Hematopoietic multipotent progenitor cell treated with erythropoietin and hydrocortisone succinate and interleukin-3 and kit ligand, for 17 days (in vitro differentiated cells): Measurements from ENCODE around the gene RNF167.

Experiments used
- DNase-seq: peaks from one replicate; pipeline ENCODE4 v3.0.0-alpha.2; 2015; ENCODE audit warnings: low spot score

RNF167 gene

DNA sequence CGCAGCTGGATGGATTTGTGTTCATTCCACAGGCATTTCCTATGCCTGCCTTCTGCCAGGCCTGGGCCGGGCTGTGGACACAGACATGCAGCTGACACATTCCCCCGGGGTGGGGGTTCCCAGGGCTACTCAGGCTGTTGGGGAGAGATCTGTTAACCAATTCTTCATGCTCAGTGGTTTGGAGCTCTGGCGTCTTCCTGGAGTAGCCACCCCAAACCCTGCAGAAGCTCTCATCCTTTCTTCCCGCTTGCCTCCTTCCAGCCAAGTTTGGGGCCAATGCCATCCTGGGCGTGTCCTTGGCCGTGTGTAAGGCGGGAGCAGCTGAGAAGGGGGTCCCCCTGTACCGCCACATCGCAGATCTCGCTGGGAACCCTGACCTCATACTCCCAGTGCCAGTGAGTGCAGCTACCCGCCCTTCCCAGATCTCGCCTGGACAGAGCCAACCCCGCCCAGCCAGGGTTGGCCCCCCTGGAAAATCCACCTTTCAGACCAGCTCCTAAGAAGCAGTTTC lies 13.4 kb downstream of the RNF167 start:
- no peak for DNase-seq

DNA sequence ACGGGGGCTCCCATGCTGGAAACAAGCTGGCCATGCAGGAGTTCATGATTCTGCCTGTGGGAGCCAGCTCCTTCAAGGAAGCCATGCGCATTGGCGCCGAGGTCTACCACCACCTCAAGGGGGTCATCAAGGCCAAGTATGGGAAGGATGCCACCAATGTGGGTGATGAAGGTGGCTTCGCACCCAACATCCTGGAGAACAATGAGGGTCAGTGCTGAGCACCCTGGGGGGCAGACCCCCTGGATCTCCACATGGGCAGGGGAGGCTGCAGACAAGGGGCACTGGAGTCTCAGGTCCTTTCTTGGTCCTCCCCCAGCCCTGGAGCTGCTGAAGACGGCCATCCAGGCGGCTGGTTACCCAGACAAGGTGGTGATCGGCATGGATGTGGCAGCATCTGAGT lies 15.0 kb downstream of the RNF167 start:
- DNase-seq = no peak

DNA sequence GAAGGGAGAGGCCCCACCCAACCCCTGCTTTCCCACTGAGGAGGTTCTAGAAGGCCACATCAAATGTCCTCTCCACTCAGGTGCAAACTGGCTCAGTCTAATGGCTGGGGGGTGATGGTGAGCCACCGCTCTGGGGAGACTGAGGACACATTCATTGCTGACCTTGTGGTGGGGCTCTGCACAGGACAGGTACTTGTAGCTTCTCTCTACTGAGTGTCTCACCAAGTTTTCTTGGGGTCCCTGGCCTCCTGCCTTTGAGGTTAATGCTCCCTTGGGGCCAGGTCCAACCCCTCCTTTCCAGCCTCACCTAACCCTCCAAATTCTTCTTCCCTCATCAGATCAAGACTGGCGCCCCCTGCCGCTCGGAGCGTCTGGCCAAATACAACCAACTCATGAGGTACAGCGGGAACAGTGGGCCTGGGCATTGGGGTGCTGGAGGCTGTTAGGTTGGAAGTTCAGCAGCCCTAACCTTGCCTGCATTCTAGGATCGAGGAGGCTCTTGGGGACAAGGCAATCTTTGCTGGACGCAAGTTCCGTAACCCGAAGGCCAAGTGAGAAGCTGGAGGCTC lies 16.5 kb downstream of the RNF167 start:
- DNase-seq = peak; percentile 75

DNA sequence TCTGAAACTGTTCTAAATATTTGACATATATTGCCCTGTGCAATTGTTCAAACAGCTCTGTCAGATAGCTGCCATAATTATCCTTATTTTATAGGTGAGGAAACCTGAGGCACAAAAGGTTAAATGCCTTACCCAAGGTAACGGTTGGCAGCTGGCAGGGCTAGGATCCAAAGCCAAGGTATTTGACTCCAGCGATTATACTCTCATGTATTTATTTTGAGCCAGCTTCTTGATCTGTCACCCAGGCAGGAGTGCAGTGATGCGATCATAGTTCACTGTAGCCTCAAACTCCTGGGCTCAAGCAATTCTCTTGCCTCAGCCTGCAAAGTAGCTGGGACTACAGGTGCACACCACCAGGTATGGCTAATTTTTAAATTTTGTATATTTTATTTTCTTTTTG lies 18.0 kb downstream of the RNF167 start:
- no peak for DNase-seq

DNA sequence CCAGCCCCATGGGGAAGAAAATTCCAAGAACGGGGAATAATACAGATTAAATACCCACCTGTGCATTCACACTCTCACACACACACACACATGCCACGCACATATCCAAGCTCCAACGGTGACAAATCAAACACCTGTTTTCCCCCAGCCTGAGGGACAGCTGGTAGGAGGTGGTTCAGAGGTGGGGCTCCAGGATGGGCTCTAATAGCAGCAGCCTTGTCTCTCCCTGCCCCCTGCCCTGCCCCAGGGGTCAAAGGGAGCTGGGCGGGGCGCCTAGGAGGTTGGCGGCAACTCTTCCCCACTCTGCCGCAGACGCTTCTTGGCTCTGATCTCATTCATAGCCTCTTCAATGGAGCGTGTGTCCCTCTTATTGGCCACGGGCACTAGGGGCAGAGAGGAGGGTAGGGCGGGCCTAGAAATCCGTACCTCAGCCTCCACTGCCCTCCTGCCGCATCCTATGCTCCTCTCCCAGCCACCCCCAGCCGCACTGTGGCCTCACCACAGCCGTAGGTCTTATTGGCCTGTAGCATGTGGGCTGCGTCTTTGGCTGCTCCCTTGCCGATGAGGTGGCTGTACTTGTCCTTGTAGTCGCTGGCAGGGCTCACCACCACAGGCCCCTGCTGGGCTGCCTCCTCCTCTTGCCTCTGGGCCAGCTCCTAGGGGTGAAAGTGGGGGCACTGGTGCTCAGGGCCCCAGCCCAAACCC lies 19.3 kb downstream of the RNF167 start:
- no peak for DNase-seq

DNA sequence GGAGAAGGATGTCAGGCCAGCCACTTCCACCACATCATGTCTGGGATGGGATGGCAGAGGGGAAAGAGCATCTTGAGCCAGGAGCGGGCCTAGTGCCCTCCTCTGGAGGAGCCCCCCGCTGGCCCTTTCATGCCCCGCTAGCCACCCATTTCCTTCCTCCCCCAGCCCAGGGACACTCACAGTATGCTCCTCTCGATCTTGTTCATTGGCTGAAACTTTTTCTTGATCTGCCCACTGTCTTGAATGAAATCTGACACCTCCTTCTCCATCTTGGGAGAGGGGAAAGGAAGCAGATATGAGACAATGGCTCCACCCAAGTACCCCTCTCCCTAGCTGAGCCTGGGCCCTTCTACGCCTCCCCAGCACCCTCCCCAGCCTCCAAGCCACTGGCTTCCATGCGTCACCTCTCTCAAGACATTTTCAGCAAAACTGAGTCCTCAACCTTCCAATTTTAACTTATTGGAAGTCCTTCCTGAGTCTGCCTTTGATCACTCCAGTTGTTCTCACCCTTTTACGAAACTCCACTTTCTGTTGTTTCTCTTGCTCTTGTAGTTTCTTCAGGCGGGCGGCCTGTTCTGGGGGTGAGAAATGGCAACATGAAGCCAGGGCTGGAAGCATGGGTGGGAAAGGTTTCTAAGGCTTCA lies 20.3 kb downstream of the RNF167 start:
- DNase-seq = no peak

DNA sequence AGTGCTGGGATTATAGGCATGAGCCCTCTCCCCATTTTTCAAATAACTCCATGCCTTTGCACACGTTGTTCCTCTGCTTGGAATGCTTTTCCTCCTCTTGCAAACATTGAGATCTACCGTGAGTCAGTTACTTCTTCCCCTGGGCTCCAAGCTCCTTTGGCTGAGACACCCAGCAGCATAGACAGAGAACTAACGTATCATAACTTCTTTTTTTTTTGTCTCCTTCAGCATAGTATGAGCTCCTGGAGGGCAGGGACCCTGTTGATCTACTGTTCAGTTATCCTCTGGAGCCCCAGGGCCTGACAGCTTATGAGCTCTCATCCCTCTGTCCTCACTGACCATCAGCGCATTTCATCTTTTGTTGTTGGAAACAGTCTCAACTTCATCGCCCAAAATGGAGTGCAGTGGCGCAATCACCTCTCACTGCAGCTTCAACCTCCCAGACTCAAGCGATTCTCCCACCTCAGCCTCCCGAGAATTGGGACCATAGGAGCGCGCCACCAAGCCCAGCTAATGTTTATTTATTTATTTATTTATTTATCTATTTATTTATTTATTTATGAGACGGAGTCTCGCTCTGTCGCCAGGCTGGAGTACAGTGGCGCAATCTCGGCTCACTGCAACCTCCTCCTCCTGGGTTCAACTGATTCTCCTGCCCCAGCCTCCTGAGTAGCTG lies 25.4 kb downstream of the RNF167 start:
- DNase-seq = no peak

DNA sequence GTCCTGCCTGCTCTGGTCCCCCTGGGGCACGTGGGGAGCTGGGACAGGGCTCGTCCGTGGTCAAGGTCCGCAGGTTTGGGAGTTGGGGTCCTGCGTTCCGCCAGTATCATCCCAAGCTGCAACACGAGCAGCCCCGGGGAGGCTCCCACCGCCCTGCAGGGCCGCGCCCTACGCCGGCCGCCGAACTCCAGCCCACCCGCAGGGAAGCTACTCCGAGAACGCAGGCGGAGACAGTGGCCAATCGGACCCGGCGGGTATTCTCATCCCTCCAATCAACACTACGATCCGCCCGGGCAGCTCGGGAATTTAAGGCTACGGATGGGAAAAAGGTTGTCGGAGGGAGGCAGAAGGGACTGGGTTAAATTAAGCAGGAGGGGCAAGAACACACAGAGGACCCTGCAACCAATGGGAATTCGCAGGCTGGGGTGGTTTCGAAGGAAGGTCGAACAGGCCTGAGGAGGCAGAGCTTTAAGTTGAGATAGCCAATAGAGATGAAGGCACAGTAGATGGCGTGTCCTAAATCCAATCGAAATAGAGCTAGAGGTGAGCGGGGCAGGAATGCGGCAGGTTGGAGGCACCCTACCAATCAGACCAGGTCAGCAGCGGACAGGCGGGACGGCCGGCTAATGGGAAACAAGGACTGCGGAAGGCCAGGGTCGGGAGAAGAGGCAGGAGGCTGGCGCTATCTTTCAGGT lies 26.9 kb downstream of the RNF167 start:
- DNase-seq = peak; percentile 97

DNA sequence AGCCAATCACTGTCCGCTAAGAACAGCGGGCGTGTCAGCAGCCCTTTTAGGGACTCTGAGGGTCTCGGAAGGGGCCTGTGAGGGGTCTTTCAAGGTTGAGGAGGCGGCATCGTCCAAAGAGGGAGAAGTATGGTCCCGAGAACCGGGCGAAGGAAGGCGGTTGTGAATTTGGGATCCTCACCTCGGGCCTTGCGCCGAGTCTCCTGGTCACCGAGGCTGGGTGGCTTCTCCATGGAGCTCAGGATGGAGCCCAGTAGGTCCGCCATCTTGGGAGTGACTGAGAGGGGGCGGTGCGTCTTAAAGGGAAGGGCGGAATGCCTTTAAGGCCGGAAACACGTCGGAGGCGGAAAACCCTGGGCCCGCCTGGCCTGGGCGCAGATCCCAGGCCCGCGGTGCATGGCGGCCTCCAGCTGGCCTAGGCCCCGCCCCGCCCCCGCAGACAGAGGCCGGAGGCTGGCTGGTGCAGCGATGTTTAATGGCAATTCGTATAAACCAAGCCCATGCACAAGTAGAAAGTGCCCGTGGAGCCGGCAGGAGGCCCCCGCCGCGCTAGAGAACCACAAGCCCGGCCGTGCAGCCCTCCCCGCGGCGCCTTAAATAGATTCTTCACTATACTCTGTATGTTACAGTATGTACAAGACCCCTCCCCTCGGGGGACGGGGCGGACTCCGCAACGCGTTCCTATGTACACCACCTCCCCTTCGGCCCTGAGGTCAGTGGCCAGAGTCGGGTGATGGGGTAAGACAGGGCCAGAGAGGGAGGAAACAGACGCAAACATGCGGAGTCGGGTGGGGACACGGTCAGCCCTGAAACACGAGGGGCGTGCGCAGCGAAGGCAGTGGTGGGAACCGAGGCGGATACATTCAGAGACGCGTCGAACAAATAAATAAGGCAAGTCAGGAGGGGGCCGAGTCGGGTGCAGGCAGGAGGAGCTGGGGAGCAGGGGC lies 27.7 kb downstream of the RNF167 start, which contains the start of gene SPAG7:
Gene SPAG7 (minus strand): TSS at position 279 of the 947 bp plus-strand sequence. CDS start 13 bp downstream, at position 266.
- DNase-seq = peak; percentile 97

DNA sequence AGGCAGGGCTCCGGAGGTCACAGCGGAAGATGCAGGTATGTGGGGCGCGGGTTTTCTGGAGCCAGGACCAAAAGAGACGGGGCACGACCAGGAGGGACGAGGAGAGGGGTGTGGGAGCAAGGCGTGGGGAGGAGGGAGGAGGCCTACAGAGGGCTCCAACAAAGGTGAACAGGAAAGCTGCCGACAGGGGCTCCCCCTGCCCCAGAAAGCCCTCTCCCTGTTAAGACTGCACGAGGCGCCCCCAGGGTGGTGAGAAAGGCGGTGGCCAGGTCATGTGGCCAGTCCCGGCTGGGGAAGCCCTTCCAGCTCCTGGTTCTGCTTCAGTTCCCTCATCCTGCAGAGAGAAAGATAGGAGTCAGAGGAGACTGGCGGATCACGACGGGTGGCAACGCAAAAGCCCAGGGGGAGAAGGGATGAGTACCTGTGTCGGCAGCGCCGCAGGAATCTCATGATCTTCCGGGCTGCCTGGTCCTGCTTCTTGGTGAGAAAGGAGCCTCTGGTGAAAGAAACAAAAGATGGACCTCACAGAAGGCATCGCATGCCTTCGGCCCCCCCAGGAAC lies 28.5 kb downstream of the RNF167 start:
- DNase-seq = no peak

DNA sequence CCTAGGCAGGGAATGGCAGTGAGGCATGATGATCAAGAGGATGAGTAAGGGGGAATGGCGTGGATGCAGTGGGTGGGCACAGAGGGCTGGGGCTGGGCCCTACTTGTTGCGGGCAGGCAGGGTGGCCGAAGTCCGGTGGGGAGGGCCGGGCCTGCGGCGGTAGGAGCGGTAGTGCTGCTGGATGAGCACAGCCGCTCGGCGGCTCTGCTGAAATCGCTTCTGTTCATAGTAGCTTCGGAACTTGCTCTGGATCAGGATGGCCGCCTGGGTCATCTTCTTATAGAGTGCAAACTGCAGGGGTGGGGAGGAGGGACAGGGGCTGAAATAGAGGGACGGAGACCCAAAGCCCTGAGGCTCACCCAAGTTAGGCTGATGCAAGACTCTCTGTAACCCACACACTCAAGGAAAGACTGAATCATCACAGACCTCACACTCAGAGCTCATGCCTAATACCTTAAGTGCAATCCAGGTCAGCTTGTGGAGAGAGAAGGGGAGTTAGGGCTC lies 29.0 kb downstream of the RNF167 start:
- DNase-seq = no peak

DNA sequence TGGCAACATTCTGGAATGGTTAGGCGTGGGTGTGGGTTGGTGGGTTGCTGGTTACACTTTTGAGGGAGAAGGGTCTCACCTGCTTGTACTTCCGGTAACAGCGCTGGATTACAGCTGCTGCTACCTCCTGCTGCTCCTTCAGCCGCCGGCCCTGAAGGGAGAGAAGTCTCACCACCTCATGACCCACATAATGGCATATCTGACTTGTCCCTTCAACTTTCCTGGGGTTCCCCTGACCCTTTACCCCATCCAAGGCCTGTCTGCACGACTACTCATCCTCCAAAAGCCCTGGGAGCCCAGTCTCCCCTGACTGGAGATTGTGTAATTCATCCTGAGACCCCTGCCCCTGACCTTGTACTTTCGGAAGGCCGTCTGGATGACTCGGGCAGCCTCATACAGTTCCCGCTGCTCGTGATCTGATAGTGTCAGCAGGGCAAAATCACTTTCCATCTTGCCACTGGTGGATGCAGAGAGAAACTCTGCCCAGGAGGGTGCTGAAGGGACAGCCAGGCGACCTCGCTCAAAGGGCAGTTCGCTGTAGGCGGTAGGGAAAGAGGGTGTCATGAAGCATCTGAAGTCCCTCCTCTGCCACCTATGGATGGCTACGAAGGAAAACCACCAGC lies 29.6 kb downstream of the RNF167 start:
- no peak for DNase-seq

DNA sequence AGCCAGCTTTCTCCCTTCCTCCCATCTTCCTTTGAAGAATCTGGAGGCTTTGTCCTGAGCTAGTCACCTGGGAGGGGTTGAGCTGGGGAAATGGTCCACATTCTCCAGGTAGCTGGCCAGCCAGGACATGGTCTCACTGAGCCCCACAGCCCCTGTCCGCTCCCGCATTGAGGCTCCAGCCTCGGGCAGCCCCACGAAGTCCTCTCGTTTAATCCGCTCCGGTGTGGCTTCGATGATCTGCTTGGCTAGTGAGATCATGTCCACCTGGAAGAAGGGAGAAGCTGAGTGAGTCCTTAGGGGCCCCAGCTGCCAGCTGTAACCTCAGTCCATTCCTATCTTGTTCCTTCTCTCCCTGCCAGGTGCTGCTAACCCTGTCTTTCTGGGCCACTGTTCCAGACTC lies 30.2 kb downstream of the RNF167 start:
- DNase-seq = no peak

DNA sequence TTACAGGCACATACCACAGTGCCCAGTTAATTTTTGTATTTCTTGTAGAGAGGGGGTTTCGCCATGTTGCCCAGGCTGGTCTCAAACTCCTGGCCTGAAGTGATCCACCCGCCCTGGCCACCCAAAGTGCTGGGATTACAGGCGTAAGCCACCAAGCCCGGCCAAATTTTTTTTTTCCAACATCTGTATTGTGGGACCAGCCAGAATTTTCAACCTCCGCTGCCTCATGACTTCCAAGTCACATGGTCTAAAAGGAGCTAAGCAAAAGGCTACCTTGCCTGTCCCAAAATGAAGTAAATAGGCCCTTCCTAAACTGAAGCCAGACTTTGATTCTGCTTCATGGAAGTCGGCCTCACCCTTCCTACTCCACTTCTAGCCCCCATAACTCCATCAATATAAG lies 31.8 kb downstream of the RNF167 start:
- DNase-seq = no peak

DNA sequence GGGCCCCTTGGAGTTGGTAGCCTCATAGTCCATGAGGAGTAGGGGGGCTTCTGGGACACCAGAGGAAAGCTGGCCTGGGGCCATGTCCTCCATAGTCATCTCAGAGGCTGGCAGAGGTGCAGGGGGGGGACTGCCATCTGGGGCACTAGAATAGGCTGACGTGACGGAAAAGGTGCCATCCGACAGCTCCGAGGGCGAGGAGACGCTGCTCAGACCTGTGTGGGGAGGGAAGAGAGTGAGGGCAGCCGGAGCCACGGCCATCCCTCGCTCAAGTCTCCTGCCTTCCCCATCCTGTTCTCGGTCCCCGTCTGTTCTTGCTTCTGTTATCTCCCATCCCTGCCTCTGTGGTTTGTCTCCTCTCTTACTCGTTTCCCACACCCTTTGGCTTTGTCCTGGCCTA lies 32.3 kb downstream of the RNF167 start:
- no peak for DNase-seq

DNA sequence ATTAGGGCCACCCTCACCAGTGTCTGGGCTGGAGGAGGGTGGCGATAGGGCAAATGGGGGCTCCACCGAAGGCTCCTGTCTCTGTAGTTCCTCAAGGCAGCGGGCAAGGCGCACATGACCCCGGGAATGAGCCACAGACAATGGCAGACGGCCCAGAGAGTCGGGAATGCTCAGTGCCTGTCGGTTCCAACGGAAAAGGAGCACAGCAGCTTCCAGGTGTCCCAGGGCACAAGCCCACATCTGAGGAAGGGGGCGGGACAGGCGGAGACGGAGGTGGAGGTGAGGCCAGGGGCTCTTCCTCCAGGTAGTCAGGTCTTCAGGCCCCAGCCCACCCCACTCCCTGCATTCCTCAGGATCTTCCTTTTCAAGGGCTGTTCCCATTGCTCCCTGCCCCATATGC lies 32.7 kb downstream of the RNF167 start:
- DNase-seq = no peak

DNA sequence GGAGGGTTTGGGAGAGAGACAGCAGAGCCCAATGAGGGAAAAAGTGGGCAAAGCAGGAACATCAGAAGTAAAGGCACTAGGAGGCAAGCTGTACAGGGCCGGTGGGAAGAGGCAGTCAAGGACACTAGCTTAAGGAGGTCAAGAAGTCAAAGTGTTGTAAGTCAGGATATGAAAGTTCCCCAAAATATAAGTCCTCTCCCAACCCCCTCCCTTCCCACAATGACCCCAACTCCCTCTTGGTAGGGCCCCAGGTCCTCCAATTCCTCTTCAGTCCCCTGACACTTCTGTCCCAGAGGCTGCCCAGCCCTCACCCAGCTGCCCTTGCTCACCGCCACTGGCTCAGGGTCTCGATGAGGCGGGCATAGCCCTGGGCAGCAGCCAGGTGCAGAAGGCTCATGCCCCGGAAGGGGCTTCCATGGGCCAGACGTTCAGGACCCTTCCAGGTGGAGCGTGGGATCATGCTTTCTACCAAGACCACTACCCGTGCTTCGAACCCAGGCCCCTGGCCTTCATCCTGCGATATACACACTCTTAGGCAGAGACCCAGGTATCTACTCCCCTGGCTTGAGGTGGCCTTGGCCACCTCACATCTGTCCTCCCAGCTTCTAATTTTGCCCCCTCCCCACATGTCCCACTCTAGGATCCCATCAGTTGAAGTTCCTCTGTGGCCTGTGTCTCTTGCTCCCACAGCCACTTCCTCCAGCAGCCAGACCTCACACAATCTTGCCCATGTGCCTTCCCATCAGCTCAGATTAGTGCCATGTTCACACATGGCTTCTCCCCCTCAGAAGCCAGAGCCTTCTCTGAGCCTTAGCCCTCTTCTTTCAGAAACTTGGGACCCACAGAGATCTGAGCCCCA lies 33.4 kb downstream of the RNF167 start:
- DNase-seq = no peak

DNA sequence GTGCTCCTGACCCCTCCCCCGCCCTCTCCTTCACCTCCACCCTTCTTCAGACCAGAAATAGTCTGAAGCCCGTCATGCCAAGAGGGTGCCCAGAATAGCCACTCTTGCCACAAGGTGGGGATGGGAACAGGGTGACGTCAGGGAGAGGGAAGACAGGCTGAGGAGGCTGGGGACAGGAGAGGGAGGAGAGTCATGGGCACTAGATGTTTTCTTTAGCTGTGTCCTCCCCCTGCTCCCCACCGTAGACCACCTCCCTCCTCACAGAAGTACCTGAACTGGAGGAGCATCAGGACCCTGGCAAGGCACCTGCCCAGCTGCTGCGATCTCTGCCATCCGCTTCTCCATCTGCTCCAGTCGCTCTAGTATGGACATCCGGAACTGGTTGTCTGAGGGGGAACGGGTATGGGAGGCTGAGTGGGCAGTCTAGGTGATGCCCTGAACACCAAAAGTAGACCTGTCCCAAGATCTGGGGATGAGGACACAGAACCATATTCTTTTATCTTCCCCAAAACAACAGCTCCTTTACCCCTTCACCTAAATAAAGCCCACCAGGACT lies 34.1 kb downstream of the RNF167 start:
- DNase-seq = no peak

DNA sequence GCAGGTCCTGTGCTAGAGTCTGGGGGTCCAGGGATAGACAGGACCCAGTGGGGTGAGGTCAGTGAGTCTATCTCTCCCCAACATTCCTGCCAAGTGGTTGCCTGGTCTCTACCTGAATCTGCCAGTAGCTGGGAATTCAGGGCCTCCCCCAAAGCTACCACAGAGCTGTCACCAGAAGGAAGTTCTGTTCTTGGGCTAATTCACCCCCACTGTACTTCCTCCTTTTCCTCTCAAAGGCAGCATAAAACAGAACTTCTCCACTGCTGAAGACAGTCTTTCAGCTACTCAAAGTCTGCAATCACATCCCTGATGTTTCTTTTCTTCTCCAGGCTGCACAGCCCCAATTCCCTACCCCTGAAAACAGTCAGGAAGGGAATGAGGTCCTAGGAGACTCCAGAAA lies 38.7 kb downstream of the RNF167 start:
- no peak for DNase-seq
